Measurements from ENCODE around the gene USHBP1.

GRCh38 chr19:17240062-17240752 lies 24.3 kb downstream of the USHBP1 start:
- TF ChIP-seq CTCF (IDR thresholded peaks at IDR 0.05; ENCODE audit: insufficient read depth, low read length) (no peak), POLR2AphosphoS5 (IDR thresholded peaks at IDR 0.05; ENCODE audit: low read depth) (no peak), REST (IDR thresholded peaks at IDR 0.05; ENCODE audit: insufficient replicate concordance, low read depth) (no peak)

Measured in HL-60 (cell line).